GM12878 (cell line): ENCODE results near the gene PLEKHA6. TPM values are rescaled to one million over a fixed set of nuclear protein-coding genes. Genes with fewer than 3 reads are reported as not detected.

ENCODE experiments used
- ATAC-seq: fragments of 200-7000 bp; cut with Tn5 transposase; 3 replicates; pipeline ENCODE4 v1.9.1; 2020; ENCODE audit warnings: mild to moderate bottlenecking, moderate library complexity
- BruUV-seq: library from RNA; stranded (reverse); fragments of 400-500 nt; replicated peaks from 2 replicates; lab custom pipeline; 2021; lab: Mats Ljungman, UMichigan
- CTCF ChIA-PET: fragments of 300-600 bp; sonication (Branson Sonifier 250); formaldehyde crosslinking; extraction: SDS; loops from one replicate; lab custom pipeline; 2021; ENCODE audit warnings: inconsistent platforms; lab: Yijun Ruan, JAX
- POLR2A ChIA-PET: fragments of 350-600 bp; formaldehyde crosslinking; extraction: SDS; loops from one replicate; lab custom pipeline; 2021; ENCODE audit warnings: inconsistent platforms; lab: Charles Lee
- RAD21 ChIA-PET: fragments of 300-600 bp; sonication (Branson Sonifier 250); formaldehyde crosslinking; loops from one replicate; lab custom pipeline; 2023; ENCODE audit warnings: antibody characterized with exemption; ENCODE audit not compliant: unreplicated experiment; lab: Charles Lee
- SMC1A ChIA-PET: fragments of 300-600 bp; sonication (Branson Sonifier 250); formaldehyde crosslinking; loops from one replicate; lab custom pipeline; 2023; ENCODE audit not compliant: unreplicated experiment, uncharacterized antibody; lab: Charles Lee
- DNase-seq: peaks from one replicate; pipeline ENCODE4 v3.0.0-alpha.2; 2011; ENCODE audit warnings: low read depth, low spot score
- FAIRE-seq: peaks from 3 replicates; lab custom pipeline; 2011; peaks lifted over from hg19 to GRCh38; lab: Jason Lieb, UNC
- H2AFZ ChIP-seq: 2 replicates; pipeline ENCODE4 v1.6.0; 2011; ENCODE audit warnings: low read depth, low read length, control low read depth; ENCODE audit not compliant: control insufficient read depth
- H3K27ac ChIP-seq: 2 replicates; pipeline ENCODE4 v1.5.1; 2011; ENCODE audit warnings: control low read depth; ENCODE audit not compliant: control insufficient read depth, insufficient read depth
- H3K27me3 ChIP-seq, 2 experiments: replicated peaks in 1 of 2; 2 replicates each; pipeline versions ENCODE4 v1.6.0 to v1.6.1; 2011; ENCODE audit warnings: low read length in 1 of 2; ENCODE audit not compliant: control insufficient read depth in 2 of 2, insufficient read depth in 2 of 2
- H3K36me3 ChIP-seq, 2 experiments: 2 replicates each; pipeline ENCODE4 v1.5.1; 2011; ENCODE audit warnings: low read length in 1 of 2; ENCODE audit not compliant: control insufficient read depth in 2 of 2, insufficient read depth in 2 of 2
- H3K4me1 ChIP-seq: 2 replicates; pipeline ENCODE4 v1.6.1; 2011; ENCODE audit warnings: mild to moderate bottlenecking, low read length, moderate library complexity, mixed read lengths; ENCODE audit not compliant: control insufficient read depth, insufficient read depth
- H3K4me2 ChIP-seq: 2 replicates; pipeline ENCODE4 v1.6.0; 2011; ENCODE audit warnings: control low read depth; ENCODE audit not compliant: control insufficient read depth, insufficient read depth
- H3K4me3 ChIP-seq: fragments of 200-600 bp; sonication (generic); 2 replicates; pipeline ENCODE4 v1.5.1; 2016
- H3K79me2 ChIP-seq: 2 replicates; pipeline ENCODE4 v1.6.0; 2011; ENCODE audit warnings: low read length; ENCODE audit not compliant: control insufficient read depth, insufficient read depth
- H3K9ac ChIP-seq: 2 replicates; pipeline ENCODE4 v1.8.0; 2011; ENCODE audit warnings: low read length, control low read depth, mixed read lengths; ENCODE audit not compliant: control insufficient read depth, insufficient read depth
- H3K9me3 ChIP-seq: replicated peaks from 3 replicates; pipeline ENCODE4 v1.5.1; 2011; ENCODE audit warnings: mild to moderate bottlenecking, low read length; ENCODE audit not compliant: control insufficient read depth, insufficient read depth
- H4K20me1 ChIP-seq: 2 replicates; pipeline ENCODE4 v1.6.0; 2011; ENCODE audit not compliant: control insufficient read depth, insufficient read depth
- BHLHE40 ChIP-seq, 2 experiments: fragments of 450-650 bp in 1 of 2; IDR thresholded peaks; 2 replicates each; pipeline ENCODE4 v1.6.1; 2011 to 2017; ENCODE audit warnings: low read depth in 2 of 2, borderline replicate concordance in 1 of 2, improper control_type of control experiment in 1 of 2, low read length in 1 of 2, mild to moderate bottlenecking in 1 of 2
- CHD4 ChIP-seq: fragments of 200-600 bp; sonication (generic); IDR thresholded peaks from 2 replicates; pipeline ENCODE4 v1.6.1; 2016; ENCODE audit warnings: mild to moderate bottlenecking
- MTA3 ChIP-seq: IDR thresholded peaks from 2 replicates; pipeline ENCODE4 v1.6.1; 2012; ENCODE audit warnings: low read length, inconsistent platforms, borderline replicate concordance
- NR2C2 ChIP-seq: IDR thresholded peaks from 2 replicates; pipeline ENCODE4 v1.6.1; 2011; ENCODE audit warnings: borderline replicate concordance, low read depth; ENCODE audit not compliant: control insufficient read depth, insufficient read length
- PBX3 ChIP-seq: IDR thresholded peaks from 2 replicates; pipeline ENCODE4 v1.6.1; 2011; ENCODE audit warnings: mild to moderate bottlenecking, low read depth, low read length, moderate library complexity; ENCODE audit not compliant: insufficient replicate concordance
- POU2F2 ChIP-seq: IDR thresholded peaks from 3 replicates; pipeline ENCODE4 v1.6.1; 2011; ENCODE audit warnings: low read depth, mild to moderate bottlenecking, low read length, borderline replicate concordance
- RBBP5 ChIP-seq: fragments of 200-600 bp; sonication (generic); conservative IDR thresholded peaks from 2 replicates; pipeline ENCODE4 v1.6.1; 2016
- STAT1 ChIP-seq: fragments of 450-650 bp; conservative IDR thresholded peaks from 2 replicates; pipeline ENCODE4 v1.6.1; 2014; ENCODE audit warnings: antibody characterized with exemption, mild to moderate bottlenecking
- ZNF687 ChIP-seq: fragments of 450-650 bp; IDR thresholded peaks from 2 replicates; pipeline ENCODE4 v1.6.1; 2017; ENCODE audit warnings: mild to moderate bottlenecking, moderate library complexity
- WGBS: methylation state at CpG from one replicate; pipeline ENCODE4 v1.1.6; 2016; ENCODE audit warnings: low lambda C conversion rate; ENCODE audit not compliant: insufficient replicate concordance, insufficient coverage; ENCODE audit errors: missing lambda C conversion rate; 5-methylcytosine and 5-hydroxymethylcytosine counted together
- in situ Hi-C: fragments of 300-500 bp; cut with MboI; formaldehyde crosslinking; loops from 9 replicates; pipeline ENCODE4 v1.14.3; 2018; ENCODE audit warnings: mixed read lengths
- intact Hi-C: fragments of 100-400 bp; cut with micrococcal nuclease; formaldehyde crosslinking; loops from one replicate; pipeline ENCODE4 v1.14.2; 2022; ENCODE audit not compliant: unreplicated experiment
- polyA plus RNA-seq, 11 experiments: library from polyadenylated mRNA; depleted of rRNA in 4 of 11; unstranded in 6 of 11; stranded (reverse) in 5 of 11; fragments of >200 nt; fragmentation: Nextera tagmentation in 4 of 11; fragmentation: Illumina TruSeq in 1 of 11; extraction: Ambion mirVana in 4 of 11; extraction: Trizol in 1 of 11; gene quantifications; 1 replicate in 1 of 11; 2 replicates in 10 of 11; pipeline versions ENCODE4 v1.2.1 to v1.2.3, GENCODE V29; 2011 to 2016; ENCODE audit warnings: inconsistent platforms in 2 of 11, missing spikeins in 2 of 11, low read depth in 1 of 11
- total RNA-seq, 4 experiments: library from RNA; depleted of rRNA in 3 of 4; stranded (reverse); fragments of >200 nt in 3 of 4; fragmentation: Illumina TruSeq in 1 of 4; extraction: Trizol in 1 of 4; gene quantifications; 2 replicates each; pipeline versions ENCODE4 v1.2.1 to v1.2.3, GENCODE V29; 2013 to 2021

Gene PLEKHA6
- total and polyA plus RNA-seq, 10 of the 15 experiments (the other 5 are each of a cell fraction or from before 2014, with no cell fraction given), result 0.04 to 0.81 (median 0.19) TPM; not detected in 4

- in situ Hi-C loops, result no loop called here
- no TSS peak for BruUV-seq
- ChIA-PET CTCF (interaction anchor here (0.9 to 1.2 kb wide), 3 partner anchors 12 to 115 kb away, joined by 4 to 5 read pairs (median 4); no protein-coding TSS in a partner anchor), SMC1A (interaction anchor here (0.6 kb wide), 1 partner anchor 67 kb away, joined by 3 read pairs; no protein-coding TSS in a partner anchor), POLR2A (no interaction called here), RAD21 (no interaction called here)
- Histone ChIP-seq H3K27ac (no peak overlapping the region), H3K27me3 (peaks cover 1 to 6% of the 10 kb centered on the region in 2 experiments), H3K36me3 (no peaks in the 10 kb centered on the region), H3K9me3 (no peaks in the 10 kb centered on the region), H4K20me1 (no peaks in the 10 kb centered on the region), H3K4me1 (no peaks in the 10 kb centered on the region), H3K79me2 (no peaks in the 10 kb centered on the region), H3K9ac (no peak overlapping the region), H2AFZ (no peak overlapping the region), H3K4me3 (no peak overlapping the region), H3K4me2 (no peak overlapping the region)
- no peak for FAIRE-seq
- intact Hi-C loops, result no loop called here
- no peak for TF ChIP-seq CHD4
- DNase-seq, result no peak
- 13% methylated on average over 9 of the region's 9 CpGs for WGBS
- no peak for ATAC-seq
Measured at GRCh38 chr1:204283711-204284651, 75.7 kb downstream of the PLEKHA6 start.

- in situ Hi-C loops, result no loop called here
- Histone ChIP-seq H3K27me3 (peaks cover 1 to 6% of the 10 kb centered on the region in 2 experiments), H3K4me1 (no peaks in the 10 kb centered on the region), H2AFZ (no peak overlapping the region), H3K9me3 (no peaks in the 10 kb centered on the region), H3K4me3 (no peak overlapping the region), H3K36me3 (no peaks in the 10 kb centered on the region), H3K9ac (no peak overlapping the region), H3K27ac (no peak overlapping the region), H3K4me2 (no peak overlapping the region), H4K20me1 (no peaks in the 10 kb centered on the region), H3K79me2 (no peaks in the 10 kb centered on the region)
- POLR2A ChIA-PET, result no interaction called here
- DNase-seq (no peak), ATAC-seq (no peak), FAIRE-seq (no peak)
- CTCF ChIA-PET, result interaction anchor here (0.9 kb wide), 2 partner anchors 24 to 27 kb away, joined by 4 read pairs; no protein-coding TSS in a partner anchor
- SMC1A ChIA-PET, result interaction anchor here (1.0 kb wide), 1 partner anchor 76 kb away, joined by 3 read pairs; no protein-coding TSS in a partner anchor
- intact Hi-C loops, result no loop called here
- RAD21 ChIA-PET, result no interaction called here
- BruUV-seq, result no TSS peak
- 47% methylated on average over 10 of the region's 11 CpGs for WGBS
- TF ChIP-seq POU2F2 (no peak), STAT1 (no peak), ZNF687 (no peak), BHLHE40 (IDR thresholded peaks at IDR 0.05; ENCODE audit: borderline replicate concordance in 1 of 2, low read depth in 2 of 2, low read length in 1 of 2) (no peak), RBBP5 (no peak), MTA3 (no peak), PBX3 (no peak), NR2C2 (no peak)
Measured at GRCh38 chr1:204282761-204283221, 76.9 kb downstream of the PLEKHA6 start.
